Fibroblast of lung (primary cell): ENCODE results near the gene APBA1. TPM values are rescaled to one million over a fixed set of nuclear protein-coding genes. Genes with fewer than 3 reads are reported as not detected.

Source experiments
- DNase-seq, 2 donors: peaks; one replicate each; pipeline versions ENCODE4 v3.0.0 to v3.0.0-alpha.2; 2010; ENCODE audit warnings: low read depth in 2 of 2
- H2AFZ ChIP-seq: 2 replicates; pipeline ENCODE4 v1.5.1; 2012; ENCODE audit warnings: low read length, control low read depth, inconsistent platforms
- H3K27ac ChIP-seq: 2 replicates; pipeline ENCODE4 v1.5.1; 2011; ENCODE audit warnings: low read length, control low read depth; ENCODE audit not compliant: insufficient read depth
- H3K27me3 ChIP-seq: 2 replicates; pipeline ENCODE4 v1.5.1; 2011; ENCODE audit warnings: mild to moderate bottlenecking, low read length; ENCODE audit not compliant: control insufficient read depth, insufficient read depth
- H3K36me3 ChIP-seq: 2 replicates; pipeline ENCODE4 v1.5.1; 2011; ENCODE audit warnings: low read length; ENCODE audit not compliant: control insufficient read depth, insufficient read depth
- H3K4me1 ChIP-seq: 2 replicates; pipeline ENCODE4 v1.5.1; 2011; ENCODE audit warnings: low read length; ENCODE audit not compliant: control insufficient read depth, insufficient read depth; ENCODE audit errors: extremely low read depth
- H3K4me2 ChIP-seq: 2 replicates; pipeline ENCODE4 v1.5.1; 2011; ENCODE audit warnings: low read length, control low read depth; ENCODE audit not compliant: insufficient read depth; ENCODE audit errors: extremely low read depth
- H3K4me3 ChIP-seq, 4 experiments: fragments of 200-600 bp in 1 of 4; sonication (generic) in 1 of 4; replicated peaks in 1 of 4; 2 replicates each; pipeline ENCODE4 v1.5.1; 2011 to 2016; ENCODE audit warnings: low read length in 4 of 4, low read depth in 3 of 4, mild to moderate bottlenecking in 3 of 4, control low read depth in 2 of 4, inconsistent platforms in 1 of 4, mixed read lengths in 1 of 4; ENCODE audit not compliant: insufficient read depth in 1 of 4; ENCODE audit errors: control extremely low read depth in 1 of 4
- H3K79me2 ChIP-seq: 2 replicates; pipeline ENCODE4 v1.5.1; 2012; ENCODE audit warnings: mild to moderate bottlenecking, low read length, inconsistent platforms; ENCODE audit not compliant: control insufficient read depth, insufficient read depth
- H3K9ac ChIP-seq: 2 replicates; pipeline ENCODE4 v1.5.1; 2011; ENCODE audit warnings: mild to moderate bottlenecking, low read length, control low read depth; ENCODE audit not compliant: insufficient read depth
- H3K9me3 ChIP-seq: 2 replicates; pipeline ENCODE4 v1.5.1; 2012; ENCODE audit warnings: low read depth, low read length; ENCODE audit not compliant: control insufficient read depth, insufficient read depth
- H4K20me1 ChIP-seq: 2 replicates; pipeline ENCODE4 v1.5.1; 2011; ENCODE audit warnings: low read length; ENCODE audit not compliant: control insufficient read depth, insufficient read depth; ENCODE audit errors: extremely low read depth
- CTCF ChIP-seq, 2 donors: IDR thresholded peaks in 1 of 2; conservative IDR thresholded peaks in 1 of 2; 1 replicate in 1 of 2; 2 replicates in 1 of 2; pipeline ENCODE4 v1.5.1; 2011 to 2012; ENCODE audit warnings: low read length in 2 of 2, control low read depth in 1 of 2, inconsistent platforms in 1 of 2, low read depth in 1 of 2, mild to moderate bottlenecking in 1 of 2
- EZH2 ChIP-seq: IDR thresholded peaks from 2 replicates; pipeline ENCODE4 v1.5.1; 2012; ENCODE audit warnings: low read length, control low read depth, mild to moderate bottlenecking; ENCODE audit errors: missing control alignments
- polyA plus RNA-seq, 2 donors: library from polyadenylated mRNA; depleted of rRNA in 1 of 2; stranded (reverse) in 1 of 2; unstranded in 1 of 2; fragments of >200 nt; gene quantifications; 2 replicates each; pipeline ENCODE4 v1.2.1, GENCODE V29; 2011 to 2012; ENCODE audit warnings: missing spikeins in 1 of 2
- total RNA-seq: library from RNA; depleted of rRNA; stranded (reverse); fragments of >200 nt; gene quantifications from 2 replicates; pipeline ENCODE4 v1.2.1, GENCODE V29; 2014

APBA1 gene
- total and polyA plus RNA-seq, 2 donors (not counting 1 experiment from before 2014, with no cell fraction given) = 5.0 to 8.8 TPM

DNA sequence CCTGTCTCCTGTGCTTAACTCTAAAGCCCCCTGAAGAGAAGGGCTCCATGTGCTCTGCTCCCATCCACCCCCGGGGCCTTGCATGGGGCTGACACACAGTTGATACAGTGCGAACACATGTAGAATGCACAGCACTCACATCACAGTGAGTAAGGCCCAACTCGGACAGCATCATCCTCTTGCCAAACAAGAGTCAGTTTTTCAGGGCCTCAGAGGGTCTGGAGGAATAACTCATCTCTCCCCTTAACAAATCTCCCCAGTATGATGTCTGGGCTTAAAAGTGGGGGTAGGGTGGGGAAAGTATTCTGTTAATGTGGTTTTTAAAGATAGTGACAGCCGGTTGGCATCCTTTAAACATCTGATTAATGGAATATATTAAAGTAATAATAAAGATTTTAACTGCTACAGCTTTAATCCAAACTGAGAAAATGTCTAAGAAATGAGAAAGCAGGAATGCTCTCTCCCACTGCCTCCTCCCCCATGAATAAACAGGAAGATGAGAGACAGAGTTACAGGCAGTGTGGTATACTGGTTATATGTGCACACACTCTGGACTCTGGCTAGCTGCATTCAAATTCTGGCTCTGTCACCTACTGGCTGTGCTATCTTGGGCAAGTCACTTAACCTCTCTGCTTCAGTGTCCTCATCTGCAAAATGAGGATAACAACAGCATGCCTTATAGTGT is 22.5 kb downstream of the APBA1 start:
- TF ChIP-seq EZH2 (no peak), CTCF (conservative IDR thresholded peaks at IDR 0.05 in 1 of 2, IDR thresholded peaks at IDR 0.05 in 1 of 2; ENCODE audit: low read depth in 1 of 2, low read length in 2 of 2) (no peak)
- Histone ChIP-seq H3K4me3 (no peak overlapping the region), H2AFZ (peak overlapping the region; percentile 29), H3K27ac (peak overlapping the region; percentile 34), H3K9ac (no peak overlapping the region), H3K79me2 (no peaks in the 10 kb centered on the region), H3K4me1 (peaks cover 9% of the 10 kb centered on the region), H4K20me1 (no peaks in the 10 kb centered on the region), H3K36me3 (no peaks in the 10 kb centered on the region), H3K27me3 (no peaks in the 10 kb centered on the region), H3K9me3 (no peaks in the 10 kb centered on the region), H3K4me2 (no peak overlapping the region)
- DNase-seq = peak in 1 of 2 donors; percentile 79

DNA sequence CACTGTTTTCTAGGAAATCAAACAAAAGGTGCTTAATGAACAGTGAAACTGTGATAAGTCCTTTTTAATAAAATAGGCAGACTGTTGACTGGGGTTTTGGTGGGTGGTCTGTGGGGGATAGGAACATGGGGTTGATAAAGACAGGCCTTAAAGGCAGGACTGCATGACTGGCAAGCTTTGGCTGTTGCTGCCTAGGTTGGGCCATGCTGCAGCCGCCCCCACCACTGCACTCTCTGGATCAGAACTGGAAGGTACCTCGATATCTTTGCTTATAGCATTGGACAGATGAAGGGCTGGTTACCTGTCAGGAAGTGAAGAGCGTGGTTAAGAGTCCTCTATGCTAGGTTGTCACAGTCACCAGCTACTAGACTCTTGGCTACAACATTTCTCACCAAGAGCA is 24.4 kb downstream of the APBA1 start:
- H3K4me3 ChIP-seq = no peak overlapping the region
- no peak overlapping the region for H2AFZ ChIP-seq
- no peak overlapping the region for H3K27ac ChIP-seq
- H3K79me2 ChIP-seq = no peaks in the 10 kb centered on the region
- no peaks in the 10 kb centered on the region for H3K27me3 ChIP-seq
- no peaks in the 10 kb centered on the region for H3K9me3 ChIP-seq
- no peak for TF ChIP-seq CTCF (conservative IDR thresholded peaks at IDR 0.05 in 1 of 2, IDR thresholded peaks at IDR 0.05 in 1 of 2; ENCODE audit: low read depth in 1 of 2, low read length in 2 of 2)
- TF ChIP-seq EZH2 = no peak
- H3K36me3 ChIP-seq = no peaks in the 10 kb centered on the region
- peaks cover 9% of the 10 kb centered on the region for H3K4me1 ChIP-seq
- H4K20me1 ChIP-seq = no peaks in the 10 kb centered on the region
- no peak overlapping the region for H3K4me2 ChIP-seq
- DNase-seq = no peak
- H3K9ac ChIP-seq = no peak overlapping the region

- Histone ChIP-seq H3K36me3 (no peaks in the 10 kb centered on the region), H4K20me1 (no peaks in the 10 kb centered on the region), H3K27ac (no peak overlapping the region), H3K79me2 (no peaks in the 10 kb centered on the region), H3K9ac (no peak overlapping the region), H3K27me3 (no peaks in the 10 kb centered on the region), H2AFZ (no peak overlapping the region), H3K9me3 (no peaks in the 10 kb centered on the region), H3K4me3 (no peak overlapping the region), H3K4me1 (peaks cover 9% of the 10 kb centered on the region), H3K4me2 (no peak overlapping the region)
- DNase-seq = no peak
- TF ChIP-seq CTCF (conservative IDR thresholded peaks at IDR 0.05 in 1 of 2, IDR thresholded peaks at IDR 0.05 in 1 of 2; ENCODE audit: low read depth in 1 of 2, low read length in 2 of 2) = no peak
- TF ChIP-seq EZH2 = no peak
Measured at GRCh38 chr9:69646810-69647209, 25.4 kb downstream of the APBA1 start.
